Eye (tissue), 1 donor: ENCODE measurements around the gene VSTM4.

Experiments used
- DNase-seq: peaks from one replicate; pipeline ENCODE4 v3.0.0-alpha.2; 2015

VSTM4 gene

GRCh38 chr10:49116509-49117375, 1.4 kb upstream of the VSTM4 start:
- no peak for DNase-seq

GRCh38 chr10:49115796-49116508, 630 bp upstream of the VSTM4 start:
- no peak for DNase-seq

- DNase-seq: peak; percentile 78
Measured at GRCh38 chr10:49114718-49115014, 656 bp downstream of the VSTM4 start.

GRCh38 chr10:49113741-49114141, 1.6 kb downstream of the VSTM4 start:
- DNase-seq: no peak

GRCh38 chr10:49112851-49113250, 2.5 kb downstream of the VSTM4 start:
- DNase-seq: no peak

GRCh38 chr10:49112098-49112497, 3.2 kb downstream of the VSTM4 start:
- no peak for DNase-seq

- no peak for DNase-seq
Measured at GRCh38 chr10:49111320-49111698, 4.0 kb downstream of the VSTM4 start.

- no peak for DNase-seq
Measured at GRCh38 chr10:49110684-49111319, 4.5 kb downstream of the VSTM4 start.

GRCh38 chr10:49109669-49110340, 5.5 kb downstream of the VSTM4 start:
- peak; percentile 78 for DNase-seq

- no peak for DNase-seq
Measured at GRCh38 chr10:49108656-49109055, 6.7 kb downstream of the VSTM4 start.

GRCh38 chr10:49107887-49108267, 7.4 kb downstream of the VSTM4 start:
- no peak for DNase-seq

- no peak for DNase-seq
Measured at GRCh38 chr10:49107111-49107886, 8.0 kb downstream of the VSTM4 start.

GRCh38 chr10:49106451-49106850, 8.9 kb downstream of the VSTM4 start:
- DNase-seq: no peak

GRCh38 chr10:49105076-49105475, 10.2 kb downstream of the VSTM4 start:
- no peak for DNase-seq

- no peak for DNase-seq
Measured at GRCh38 chr10:49104323-49104722, 11.0 kb downstream of the VSTM4 start.

GRCh38 chr10:49103761-49104160, 11.6 kb downstream of the VSTM4 start:
- no peak for DNase-seq

- DNase-seq: no peak
Measured at GRCh38 chr10:49099046-49099445, 16.3 kb downstream of the VSTM4 start.

GRCh38 chr10:49096890-49097445, 18.4 kb downstream of the VSTM4 start:
- DNase-seq: no peak

GRCh38 chr10:49094646-49095045, 20.7 kb downstream of the VSTM4 start:
- DNase-seq: no peak

GRCh38 chr10:49093922-49094321, 21.4 kb downstream of the VSTM4 start:
- DNase-seq: no peak

GRCh38 chr10:49092477-49092876, 22.8 kb downstream of the VSTM4 start:
- DNase-seq: no peak
